ENCODE data around the gene CDK14.

Gene CDK14

DNA sequence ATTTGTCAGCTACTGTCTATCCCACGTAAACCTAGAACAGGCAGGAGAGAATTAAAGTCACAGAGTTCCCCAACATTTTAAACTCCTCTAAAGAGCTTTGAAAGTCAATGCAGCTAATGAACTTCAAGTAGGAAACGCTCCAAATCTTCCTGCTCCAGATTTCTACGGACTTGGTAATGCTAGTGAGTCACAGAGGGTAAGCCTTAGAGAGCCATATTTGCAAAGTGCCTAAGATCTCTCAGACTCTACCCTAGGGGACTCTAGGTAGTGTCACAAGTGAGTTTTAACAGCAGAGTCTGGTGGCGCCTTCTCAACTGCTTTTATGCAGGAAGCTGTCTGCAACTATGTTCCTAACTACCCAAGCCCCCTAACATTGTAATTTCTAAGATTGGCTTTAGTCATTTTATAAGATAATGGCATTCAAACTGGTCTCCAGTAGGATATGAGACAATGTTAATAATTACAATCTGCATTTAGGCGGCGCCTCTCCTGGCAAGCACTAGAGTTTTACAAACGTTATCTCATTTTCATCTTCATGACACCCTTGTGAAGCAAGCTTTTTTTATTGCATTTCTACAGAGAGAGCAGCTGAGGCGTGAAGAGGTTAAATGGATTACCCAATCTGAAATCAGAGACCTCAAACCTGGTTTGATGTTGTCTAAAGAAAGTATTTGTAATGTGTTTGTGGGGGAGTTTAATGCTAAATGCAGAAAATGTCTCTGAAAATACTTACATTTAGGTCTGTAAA lies 646.1 kb downstream of the CDK14 start:
- no peak for DNase-seq

DNA sequence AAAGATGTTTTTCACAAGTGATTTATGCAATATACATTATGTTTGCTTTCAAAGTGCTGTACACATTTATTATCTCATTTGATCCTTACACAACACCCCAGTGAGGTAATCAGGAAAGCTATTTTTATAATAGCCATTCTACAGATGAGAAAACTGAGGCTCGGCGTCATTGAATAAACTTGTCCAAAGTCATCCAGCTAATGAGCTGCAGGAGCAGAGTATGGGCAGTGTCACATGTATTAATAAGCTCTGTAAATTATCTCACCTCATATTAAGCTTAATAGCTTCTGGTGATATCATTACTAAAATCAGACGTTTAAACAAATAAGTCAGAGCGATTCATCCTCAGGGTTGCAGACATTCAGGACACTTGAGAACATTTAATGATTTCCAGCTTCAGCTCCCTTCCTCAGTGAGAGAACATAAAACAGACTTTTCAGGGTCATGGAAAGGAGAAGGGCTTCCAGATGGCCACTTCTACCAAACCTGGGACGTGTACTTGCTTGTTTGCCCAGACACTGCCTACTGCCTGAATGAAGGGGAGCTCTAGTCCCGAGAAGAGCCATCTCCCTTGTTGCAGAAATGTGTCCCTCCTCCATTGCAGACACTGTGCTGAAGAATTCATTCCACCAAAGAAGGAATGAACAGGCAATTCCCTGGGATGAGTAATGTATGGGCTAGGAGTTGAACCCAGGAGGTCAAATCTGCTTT lies 647.6 kb downstream of the CDK14 start:
- DNase-seq, result no peak

DNA sequence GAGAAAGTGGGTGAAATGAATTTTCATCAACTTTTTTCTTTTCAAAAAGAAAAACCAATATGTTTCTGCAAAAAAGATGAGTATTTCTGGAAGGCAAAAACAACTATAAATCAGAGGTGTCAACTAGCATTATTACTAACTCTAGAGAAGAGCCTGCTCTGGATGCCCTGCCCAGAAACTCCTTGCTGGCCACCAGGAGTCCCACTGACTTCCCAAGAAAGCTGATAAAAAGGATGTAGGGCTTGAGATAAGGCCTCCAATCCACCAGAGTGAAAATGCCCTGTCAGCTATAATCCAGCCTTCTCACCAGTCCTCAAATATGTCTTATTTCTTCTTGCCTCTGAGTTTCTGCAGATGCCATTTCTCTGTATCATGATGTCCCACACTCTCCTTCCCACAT lies 651.4 kb downstream of the CDK14 start:
- no peak for DNase-seq

DNA sequence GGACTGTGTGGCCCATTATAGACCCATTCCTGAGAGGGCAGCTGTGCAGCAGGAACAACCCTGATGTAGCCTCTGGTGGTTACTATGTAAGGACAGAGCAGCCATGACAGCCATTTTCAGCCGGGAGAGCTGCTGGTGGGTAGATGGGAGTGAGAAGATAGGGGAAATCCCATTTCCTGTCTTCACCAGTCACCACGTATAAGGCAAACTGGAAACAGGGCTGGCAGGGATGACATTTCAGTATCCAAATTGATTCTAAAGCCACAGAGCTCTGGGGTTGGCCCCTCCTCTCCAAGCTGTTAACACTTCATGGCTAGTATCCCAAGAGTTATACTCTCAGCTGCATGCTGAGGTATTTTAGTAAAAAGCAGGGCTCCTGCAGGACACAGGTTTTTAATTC lies 652.9 kb downstream of the CDK14 start:
- no peak for DNase-seq

DNA sequence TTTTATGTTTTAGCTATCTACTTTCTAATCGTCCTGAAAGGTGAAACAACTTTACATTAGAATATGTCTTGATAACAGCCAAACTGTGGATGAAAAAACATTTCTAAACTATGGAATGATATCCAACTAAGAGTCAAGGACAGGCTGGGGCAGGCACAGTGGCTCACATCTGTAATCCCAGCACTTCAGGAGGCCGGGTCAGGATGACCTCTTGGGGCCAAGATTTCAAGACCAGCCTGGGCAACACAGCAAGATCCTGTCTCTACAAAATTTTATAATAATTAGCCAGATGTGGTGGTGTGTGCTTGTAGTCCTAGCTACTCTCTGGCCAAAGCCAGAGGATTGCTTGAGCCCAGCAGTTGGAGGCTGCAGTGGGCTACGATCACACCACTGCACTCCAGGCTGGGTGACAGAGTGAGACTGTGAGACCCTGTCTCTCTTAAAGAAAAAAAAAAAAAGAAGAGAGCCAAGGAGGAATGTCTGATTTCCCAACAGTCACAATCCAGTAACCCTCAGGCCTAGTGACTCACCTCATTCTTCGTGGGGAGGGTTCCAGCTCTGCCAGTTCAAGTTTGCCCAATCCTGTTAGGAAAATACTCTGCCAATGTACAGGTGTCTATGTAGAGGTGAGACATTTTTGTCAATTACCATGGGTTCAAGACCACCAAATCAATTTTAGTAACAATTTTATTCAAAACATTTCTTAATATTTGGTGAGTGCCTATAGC lies 653.5 kb downstream of the CDK14 start:
- DNase-seq, result no peak

DNA sequence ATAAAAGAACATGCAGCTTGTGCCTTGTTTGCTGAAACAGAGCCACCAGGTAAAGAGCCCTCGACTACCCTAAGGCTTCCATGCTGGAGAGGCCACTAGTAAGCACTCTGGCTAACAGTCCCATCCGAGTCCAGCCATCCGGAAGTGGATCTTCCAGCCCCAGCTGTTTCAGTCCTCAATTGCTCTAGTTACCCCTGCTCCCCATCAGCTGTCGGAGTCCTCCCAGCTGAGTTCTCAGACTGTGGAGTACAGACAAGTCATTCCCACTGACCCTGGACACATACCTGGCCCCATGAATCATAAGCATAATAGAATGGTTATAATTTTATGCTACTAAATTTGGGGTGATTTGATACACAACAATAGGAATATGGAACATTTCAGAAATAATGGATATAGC lies 654.6 kb downstream of the CDK14 start:
- no peak for DNase-seq

DNA sequence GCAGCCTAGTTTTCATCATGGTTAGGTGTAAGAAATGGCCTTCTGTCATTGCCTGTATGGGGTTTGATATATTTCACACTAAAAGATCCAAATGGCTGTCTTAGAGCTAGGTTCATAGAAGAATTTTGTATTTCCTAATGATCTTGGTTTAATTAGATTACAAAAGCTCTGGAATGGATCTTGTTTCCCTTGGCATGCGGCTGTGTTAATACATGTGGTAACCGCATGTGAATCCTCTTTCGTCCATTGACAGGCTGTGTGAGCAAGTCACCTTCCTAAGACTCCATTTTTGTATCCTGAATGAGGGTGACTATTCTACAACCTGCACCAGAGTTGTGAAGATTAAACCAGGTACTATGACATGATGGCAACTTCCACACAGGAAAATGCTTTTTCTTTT lies 655.8 kb downstream of the CDK14 start:
- no peak for DNase-seq
